Endothelial cell (in vitro differentiated cells): ENCODE measurements around the gene ZGPAT. TPM values are rescaled to one million over a fixed set of nuclear protein-coding genes. Genes with fewer than 3 reads are reported as not detected.

Source experiments
- DNase-seq: peaks from one replicate; pipeline ENCODE4 v3.0.0; 2021; ENCODE audit warnings: low spot score
- H3K27ac Mint-ChIP-seq: one replicate; pipeline ENCODE4 v1.8.0; 2021; ENCODE audit warnings: mixed read lengths, inconsistent platforms; ENCODE audit not compliant: unreplicated experiment
- H3K27me3 Mint-ChIP-seq: one replicate; pipeline ENCODE4 v1.8.0; 2021; ENCODE audit warnings: mild to moderate bottlenecking, moderate library complexity, mixed read lengths, inconsistent platforms; ENCODE audit not compliant: unreplicated experiment
- H3K36me3 Mint-ChIP-seq: one replicate; pipeline ENCODE4 v1.8.0; 2021; ENCODE audit warnings: mild to moderate bottlenecking, low read depth, mixed read lengths, inconsistent platforms; ENCODE audit not compliant: unreplicated experiment
- H3K4me1 Mint-ChIP-seq: one replicate; pipeline ENCODE4 v1.8.0; 2021; ENCODE audit warnings: mild to moderate bottlenecking, mixed read lengths, inconsistent platforms; ENCODE audit not compliant: unreplicated experiment
- H3K4me3 Mint-ChIP-seq: one replicate; pipeline ENCODE4 v1.8.0; 2021; ENCODE audit warnings: mild to moderate bottlenecking, mixed read lengths, inconsistent platforms; ENCODE audit not compliant: unreplicated experiment
- H3K9me3 Mint-ChIP-seq: one replicate; pipeline ENCODE4 v1.8.0; 2021; ENCODE audit warnings: mixed read lengths, inconsistent platforms; ENCODE audit not compliant: unreplicated experiment
- total RNA-seq: library from RNA; stranded (reverse); fragmentation: NEBNext Ultra II Directional; extraction: Animal tissue kit (Norgen Biotek cat#: 25700); gene quantifications from one replicate; pipeline ENCODE4 v1.2.1, GENCODE V29; 2021; ENCODE audit not compliant: unreplicated experiment
- TF ChIP-seq, protein P1 (sequence below): fragments of 200-600 bp; sonication (generic); IDR thresholded peaks from one replicate; pipeline ENCODE4 v1.5.0; 2021; ENCODE audit warnings: antibody characterized with exemption; ENCODE audit not compliant: unreplicated experiment

ZGPAT gene
- total RNA-seq, 1 donor from 2014 or later: 34.9 TPM

DNA sequence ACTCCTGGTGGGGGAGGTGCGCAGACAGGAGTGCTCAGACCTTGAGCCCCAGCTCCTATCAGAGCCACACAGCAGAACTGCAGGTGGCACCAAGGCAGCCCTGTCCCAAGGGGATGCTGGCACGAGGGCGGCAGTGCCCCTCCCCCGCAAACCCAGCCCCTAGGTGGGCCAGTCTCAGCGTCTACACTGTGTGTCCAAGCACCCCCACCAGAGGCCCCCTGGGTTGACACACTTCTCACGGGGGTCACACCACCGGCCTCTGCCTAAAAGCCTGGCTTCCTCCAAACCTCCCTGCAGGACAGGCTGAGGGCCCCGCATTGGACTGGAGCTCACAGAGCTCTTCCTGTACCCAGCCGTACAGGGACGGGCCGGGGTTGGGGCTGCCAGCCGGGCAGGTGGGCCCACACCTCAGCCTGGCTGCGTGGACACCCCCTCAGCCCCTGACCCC is 39.8 kb downstream of the ZGPAT start:
- no peaks in the 10 kb centered on the region for H3K9me3 Mint-ChIP-seq
- DNase-seq: no peak
- peaks cover 19% of the 10 kb centered on the region for H3K36me3 Mint-ChIP-seq
- no peaks in the 10 kb centered on the region for H3K4me1 Mint-ChIP-seq
- no peak overlapping the region for H3K27ac Mint-ChIP-seq
- TF ChIP-seq, protein P1, sequence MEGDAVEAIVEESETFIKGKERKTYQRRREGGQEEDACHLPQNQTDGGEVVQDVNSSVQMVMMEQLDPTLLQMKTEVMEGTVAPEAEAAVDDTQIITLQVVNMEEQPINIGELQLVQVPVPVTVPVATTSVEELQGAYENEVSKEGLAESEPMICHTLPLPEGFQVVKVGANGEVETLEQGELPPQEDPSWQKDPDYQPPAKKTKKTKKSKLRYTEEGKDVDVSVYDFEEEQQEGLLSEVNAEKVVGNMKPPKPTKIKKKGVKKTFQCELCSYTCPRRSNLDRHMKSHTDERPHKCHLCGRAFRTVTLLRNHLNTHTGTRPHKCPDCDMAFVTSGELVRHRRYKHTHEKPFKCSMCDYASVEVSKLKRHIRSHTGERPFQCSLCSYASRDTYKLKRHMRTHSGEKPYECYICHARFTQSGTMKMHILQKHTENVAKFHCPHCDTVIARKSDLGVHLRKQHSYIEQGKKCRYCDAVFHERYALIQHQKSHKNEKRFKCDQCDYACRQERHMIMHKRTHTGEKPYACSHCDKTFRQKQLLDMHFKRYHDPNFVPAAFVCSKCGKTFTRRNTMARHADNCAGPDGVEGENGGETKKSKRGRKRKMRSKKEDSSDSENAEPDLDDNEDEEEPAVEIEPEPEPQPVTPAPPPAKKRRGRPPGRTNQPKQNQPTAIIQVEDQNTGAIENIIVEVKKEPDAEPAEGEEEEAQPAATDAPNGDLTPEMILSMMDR: no peak
- H3K27me3 Mint-ChIP-seq: peaks cover 15% of the 10 kb centered on the region
- H3K4me3 Mint-ChIP-seq: no peak overlapping the region

DNA sequence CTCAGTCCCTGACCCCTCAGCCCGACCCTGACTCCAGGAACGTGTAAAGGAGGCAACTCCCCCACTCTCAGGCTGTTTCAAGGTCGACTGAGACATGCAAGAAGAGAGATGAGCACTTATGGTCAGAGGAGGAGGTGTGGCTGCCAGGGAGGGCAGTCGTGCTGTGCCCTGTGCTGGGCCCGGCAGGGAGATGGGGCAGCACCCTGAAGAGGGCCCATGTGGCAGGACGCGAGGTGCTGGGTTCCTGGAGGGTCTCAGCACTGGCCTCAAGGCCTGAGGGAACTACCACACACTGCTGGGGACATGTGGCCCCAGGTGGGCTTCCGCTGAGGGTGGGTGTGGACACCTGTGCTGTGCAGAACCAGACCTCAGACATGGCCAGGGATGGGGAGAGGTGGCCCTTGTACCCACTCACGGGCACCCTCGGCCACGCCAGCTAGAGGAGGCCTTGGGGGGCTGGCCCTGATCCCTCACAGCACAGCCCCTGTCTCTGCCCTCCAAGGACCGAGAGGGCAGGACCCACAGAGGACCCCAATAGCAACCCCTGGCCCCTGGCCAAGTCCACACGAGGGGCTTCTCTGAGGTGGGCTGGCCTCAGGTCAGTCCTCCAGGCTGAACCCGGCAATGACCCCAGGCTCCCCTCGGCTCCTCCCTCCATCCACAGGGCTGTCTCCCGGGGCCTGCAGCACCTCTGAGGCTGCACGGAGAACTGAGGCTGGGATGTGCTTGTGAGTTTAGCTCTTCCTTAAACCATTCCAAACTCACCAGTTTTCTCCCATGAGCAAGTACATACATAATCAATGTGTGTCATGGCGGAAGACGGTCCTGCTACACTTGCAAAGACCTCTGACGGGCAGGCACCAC is 40.5 kb downstream of the ZGPAT start:
- Mint-ChIP-seq H3K4me1 (no peaks in the 10 kb centered on the region), H3K4me3 (no peak overlapping the region), H3K9me3 (no peaks in the 10 kb centered on the region), H3K27ac (no peak overlapping the region), H3K27me3 (peaks cover 19% of the 10 kb centered on the region), H3K36me3 (peaks cover 19% of the 10 kb centered on the region)
- TF ChIP-seq, protein P1: no peak
- no peak for DNase-seq

DNA sequence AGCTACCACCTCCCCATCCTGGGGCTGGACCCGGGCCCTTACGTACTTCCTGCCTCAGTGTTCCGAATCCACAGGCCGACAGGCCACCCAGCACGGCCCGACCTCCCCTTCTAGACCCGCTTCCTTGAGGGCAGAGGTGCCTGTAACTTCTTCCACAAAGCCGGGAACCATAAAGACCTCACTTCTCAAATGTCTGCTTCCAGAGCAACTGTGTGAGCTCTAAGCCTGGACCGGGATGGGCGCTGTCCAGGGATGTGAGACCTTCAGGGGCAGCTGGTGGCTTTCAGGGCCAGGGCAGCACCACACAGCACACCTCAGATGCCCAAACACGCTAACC is 41.1 kb downstream of the ZGPAT start:
- Mint-ChIP-seq H3K4me3 (no peak overlapping the region), H3K36me3 (peaks cover 15% of the 10 kb centered on the region), H3K9me3 (no peaks in the 10 kb centered on the region), H3K4me1 (no peaks in the 10 kb centered on the region), H3K27me3 (peaks cover 22% of the 10 kb centered on the region), H3K27ac (no peak overlapping the region)
- TF ChIP-seq, protein P1: no peak
- no peak for DNase-seq

DNA sequence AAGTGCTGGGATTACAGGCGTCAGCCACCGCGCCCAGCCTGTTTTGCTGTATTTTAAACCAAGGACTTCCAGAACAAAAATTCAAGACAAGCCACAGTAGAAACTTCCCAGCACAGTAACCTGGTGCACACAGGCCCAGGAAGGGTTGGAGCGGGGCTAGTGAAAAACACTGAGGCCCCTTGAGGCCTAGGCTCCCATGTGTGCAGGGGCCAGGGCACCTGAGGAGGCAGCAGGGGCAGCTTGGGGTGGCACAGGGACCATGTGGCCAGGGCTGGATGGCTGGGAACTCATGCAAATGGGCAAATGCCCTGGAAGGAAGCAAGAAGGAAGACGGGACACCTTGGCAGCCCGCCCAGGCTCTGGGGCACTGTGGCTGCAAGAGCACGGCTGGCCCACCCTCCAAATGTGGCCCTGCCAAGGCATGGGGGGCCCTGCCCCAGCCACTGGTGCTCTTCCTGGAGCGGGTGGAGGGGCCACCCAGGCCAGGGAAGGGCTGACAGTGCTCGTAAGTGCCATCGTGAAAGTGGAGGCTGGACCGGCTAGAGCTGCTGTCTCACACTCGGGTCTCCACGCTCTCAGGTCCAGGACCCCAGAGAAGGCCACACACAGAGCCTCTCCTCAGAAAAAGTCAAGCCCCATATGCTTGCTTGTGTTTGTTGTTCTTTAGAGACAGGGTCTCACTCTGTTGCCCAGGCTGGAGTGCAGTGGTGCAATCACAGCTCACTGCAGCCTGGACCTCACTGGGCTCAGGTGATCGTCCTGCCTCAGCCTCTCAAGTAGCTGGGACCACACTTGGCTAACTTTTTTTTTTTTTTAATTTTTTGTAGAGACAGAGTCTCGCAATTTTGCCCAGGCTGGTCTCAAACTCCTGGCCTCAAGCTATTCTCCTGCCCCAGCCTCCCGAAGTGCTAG is 42.0 kb downstream of the ZGPAT start:
- Mint-ChIP-seq H3K27me3 (peaks cover 22% of the 10 kb centered on the region), H3K4me1 (peaks cover 4% of the 10 kb centered on the region), H3K9me3 (no peaks in the 10 kb centered on the region), H3K4me3 (no peak overlapping the region), H3K27ac (no peak overlapping the region), H3K36me3 (peaks cover 15% of the 10 kb centered on the region)
- TF ChIP-seq, protein P1: no peak
- no peak for DNase-seq
